Measurements from ENCODE around the gene ZNF106.

ZNF106 gene

DNA sequence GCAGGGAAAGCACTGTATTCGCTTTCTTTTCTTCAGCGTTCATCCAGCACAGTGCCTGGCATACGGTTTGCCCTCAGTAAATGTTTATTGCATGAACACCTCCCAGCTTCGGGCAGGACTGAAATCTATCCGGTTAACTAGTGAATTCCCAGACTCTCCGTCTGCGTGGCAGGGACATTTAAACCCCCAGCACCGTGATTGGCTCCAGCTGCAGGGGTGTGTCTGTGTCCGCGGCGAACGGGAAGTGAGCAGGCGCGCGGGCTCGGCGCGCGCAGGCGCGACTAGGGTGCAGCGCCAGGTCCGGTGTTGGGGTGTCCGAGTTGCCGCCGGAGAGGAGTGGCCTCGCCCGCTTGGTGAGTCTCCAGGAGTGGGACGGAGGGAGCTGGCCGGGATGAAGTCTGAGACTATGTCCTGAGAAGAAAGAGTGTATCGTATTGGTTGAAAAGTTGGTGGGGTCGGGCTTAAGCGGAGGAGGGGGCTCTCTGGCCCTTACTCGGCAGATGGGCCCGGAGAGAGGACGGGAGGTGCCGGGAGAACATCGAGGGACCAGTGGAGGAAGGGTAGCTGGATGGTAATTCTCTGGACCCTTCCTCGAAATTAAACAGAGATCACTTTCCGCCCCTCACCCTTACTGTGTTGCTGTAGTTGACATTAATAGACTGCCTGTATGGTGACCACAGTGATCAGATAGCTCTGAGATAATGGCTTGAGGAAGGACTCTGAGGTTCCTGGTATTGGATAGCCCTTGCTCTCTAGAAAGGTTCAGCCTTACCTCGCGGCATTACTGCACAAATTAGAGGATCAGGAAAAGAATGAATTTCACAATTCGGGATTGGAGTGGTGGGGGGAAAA lies 4.6 kb upstream of the ZNF106 start, which contains the start of gene SNAP23:
Gene SNAP23, plus strand, starts transcription at position 274 of the 852 bp plus-strand sequence. CDS start 16,213 bp downstream, outside the sequence.
- H3K9me3 Mint-ChIP-seq = no peaks in the 10 kb centered on the region
- no peaks in the 10 kb centered on the region for H3K27me3 Mint-ChIP-seq
- peak within 1 kb of the TSS; percentile 95 for H3K4me3 Mint-ChIP-seq
- peaks cover 35% of the 10 kb centered on the region for H3K36me3 Mint-ChIP-seq (ENCODE audit: low read depth)
- H3K4me1 Mint-ChIP-seq (ENCODE audit: low read depth) = peaks cover 76% of the 10 kb centered on the region
- H3K27ac Mint-ChIP-seq = peak within 1 kb of the TSS; percentile 95
- DNase-seq = peak; percentile 84

DNA sequence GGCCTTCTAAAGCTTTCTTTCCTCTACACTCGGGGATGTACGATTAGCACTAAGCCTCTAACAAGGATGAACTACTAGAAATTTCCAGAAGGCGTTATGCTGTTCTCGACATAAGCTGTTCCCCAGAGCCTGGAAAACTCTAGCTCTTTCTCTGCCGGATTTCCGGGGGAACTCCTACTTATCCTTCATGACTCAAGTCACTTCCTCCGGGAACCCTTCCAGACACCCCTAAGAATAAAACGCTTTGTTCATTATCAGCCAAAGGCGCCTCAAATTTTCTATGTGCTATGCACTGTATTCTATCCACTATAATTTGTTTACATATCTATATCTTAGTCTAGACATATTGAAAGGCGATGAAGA lies 4.0 kb upstream of the ZNF106 start:
- Mint-ChIP-seq H3K27ac (peak overlapping the region; percentile 95), H3K4me1 (ENCODE audit: low read depth) (peaks cover 70% of the 10 kb centered on the region), H3K27me3 (no peaks in the 10 kb centered on the region), H3K9me3 (no peaks in the 10 kb centered on the region), H3K4me3 (peak overlapping the region; percentile 95), H3K36me3 (ENCODE audit: low read depth) (peaks cover 34% of the 10 kb centered on the region)
- DNase-seq = no peak

DNA sequence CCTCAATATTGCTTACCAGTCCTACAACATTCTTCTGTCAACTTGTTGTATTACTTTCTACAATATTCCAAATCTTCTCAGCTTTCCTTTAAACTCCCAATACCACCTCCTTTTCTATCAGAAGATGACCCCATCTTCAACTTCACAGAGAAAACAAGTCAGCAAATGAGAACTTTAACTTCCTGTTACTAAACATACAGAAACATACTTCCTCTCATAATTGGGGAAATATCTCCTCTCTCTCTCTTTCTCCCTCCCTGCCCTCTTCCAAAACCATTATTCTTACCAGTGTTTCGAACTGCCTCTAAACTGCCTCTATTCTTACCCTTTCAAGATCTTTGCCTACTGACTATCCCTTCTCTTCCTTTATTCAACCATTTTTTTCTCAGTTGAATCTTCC lies 2.7 kb upstream of the ZNF106 start:
- Mint-ChIP-seq H3K27ac (peak overlapping the region; percentile 42), H3K9me3 (no peaks in the 10 kb centered on the region), H3K4me1 (ENCODE audit: low read depth) (peaks cover 66% of the 10 kb centered on the region), H3K4me3 (no peak overlapping the region), H3K36me3 (ENCODE audit: low read depth) (peaks cover 27% of the 10 kb centered on the region), H3K27me3 (no peaks in the 10 kb centered on the region)
- DNase-seq = no peak

DNA sequence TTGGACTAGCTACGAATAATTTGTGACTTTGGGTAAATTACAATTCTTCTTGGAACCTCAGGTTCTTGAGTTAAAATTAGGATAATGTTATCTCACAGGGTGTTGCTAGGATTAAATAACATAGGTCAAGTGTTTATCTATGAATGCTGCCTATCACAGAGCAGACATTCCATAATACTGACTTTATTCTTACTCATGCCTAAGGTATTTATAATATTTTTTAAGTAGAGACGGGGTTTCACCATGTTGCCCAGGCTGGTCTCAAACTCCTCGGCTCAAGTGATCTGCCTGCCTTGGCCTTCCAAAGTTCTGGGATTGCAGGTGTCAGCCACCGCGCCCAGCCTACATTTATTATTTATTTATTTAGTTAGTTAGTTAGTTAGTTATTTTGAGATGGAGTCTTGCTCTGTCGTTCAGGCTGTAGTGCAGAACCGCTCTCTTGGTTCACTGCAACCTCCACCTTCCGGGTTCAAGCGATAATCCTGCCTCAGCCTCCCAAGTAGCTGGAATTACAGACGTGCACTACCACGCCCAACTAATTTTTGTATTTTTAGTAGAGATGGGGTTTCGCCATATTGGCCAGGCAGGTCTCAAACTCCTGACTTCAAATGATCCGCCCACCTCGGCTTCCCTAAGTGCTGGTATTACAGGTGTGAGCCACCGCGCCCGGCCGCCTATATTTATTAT lies 741 bp upstream of the ZNF106 start:
- no peaks in the 10 kb centered on the region for H3K27me3 Mint-ChIP-seq
- DNase-seq = no peak
- H3K36me3 Mint-ChIP-seq (ENCODE audit: low read depth) = peaks cover 32% of the 10 kb centered on the region
- H3K4me1 Mint-ChIP-seq (ENCODE audit: low read depth) = peaks cover 63% of the 10 kb centered on the region
- peak overlapping the region; percentile 94 for H3K4me3 Mint-ChIP-seq
- H3K9me3 Mint-ChIP-seq = no peaks in the 10 kb centered on the region
- H3K27ac Mint-ChIP-seq = peak overlapping the region; percentile 98

DNA sequence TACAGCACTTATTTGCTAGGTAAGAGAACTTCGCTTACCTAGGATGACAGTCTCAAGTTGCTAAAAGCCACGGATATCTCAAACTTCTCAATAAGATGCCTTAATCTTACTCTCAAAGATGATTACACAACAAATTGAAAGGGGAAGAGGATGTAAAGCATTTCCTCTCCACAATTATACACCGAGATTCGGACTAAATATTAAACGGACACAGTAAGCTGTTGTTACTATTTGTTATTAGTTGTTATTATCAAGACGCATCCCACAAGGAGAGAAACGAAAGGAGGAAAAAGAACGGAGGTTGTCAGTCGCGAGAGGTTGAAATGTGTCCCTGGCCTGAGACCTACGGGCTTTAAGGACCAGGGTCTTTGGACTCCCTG lies 660 bp downstream of the ZNF106 start:
- Mint-ChIP-seq H3K27me3 (no peaks in the 10 kb centered on the region), H3K4me3 (peak overlapping the region; percentile 94), H3K27ac (peak overlapping the region; percentile 98), H3K36me3 (ENCODE audit: low read depth) (peaks cover 28% of the 10 kb centered on the region), H3K4me1 (ENCODE audit: low read depth) (peaks cover 51% of the 10 kb centered on the region), H3K9me3 (no peaks in the 10 kb centered on the region)
- no peak for DNase-seq

DNA sequence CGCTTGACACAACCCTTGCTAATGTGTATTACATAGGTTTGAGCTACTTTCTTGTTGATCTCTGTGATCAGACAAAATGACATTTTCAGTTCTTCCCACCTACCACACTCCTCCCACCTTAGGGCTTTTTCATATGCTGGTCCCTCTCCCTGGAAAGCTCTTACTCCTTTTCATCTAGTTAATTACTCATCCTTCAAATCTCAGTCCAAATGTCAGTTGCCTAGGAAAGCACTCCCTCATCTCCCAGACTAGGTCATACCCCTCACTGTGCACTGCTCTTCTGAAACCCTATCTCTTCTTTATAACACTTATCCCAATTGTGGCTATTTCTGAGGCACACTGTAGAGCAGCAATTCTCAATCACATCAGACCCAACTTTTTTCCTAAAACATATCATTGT lies 7.3 kb downstream of the ZNF106 start:
- Mint-ChIP-seq H3K4me1 (ENCODE audit: low read depth) (peaks cover 33% of the 10 kb centered on the region), H3K27ac (no peak overlapping the region), H3K27me3 (no peaks in the 10 kb centered on the region), H3K4me3 (no peak overlapping the region), H3K9me3 (peaks cover 5% of the 10 kb centered on the region), H3K36me3 (ENCODE audit: low read depth) (peaks cover 36% of the 10 kb centered on the region)
- DNase-seq = no peak

DNA sequence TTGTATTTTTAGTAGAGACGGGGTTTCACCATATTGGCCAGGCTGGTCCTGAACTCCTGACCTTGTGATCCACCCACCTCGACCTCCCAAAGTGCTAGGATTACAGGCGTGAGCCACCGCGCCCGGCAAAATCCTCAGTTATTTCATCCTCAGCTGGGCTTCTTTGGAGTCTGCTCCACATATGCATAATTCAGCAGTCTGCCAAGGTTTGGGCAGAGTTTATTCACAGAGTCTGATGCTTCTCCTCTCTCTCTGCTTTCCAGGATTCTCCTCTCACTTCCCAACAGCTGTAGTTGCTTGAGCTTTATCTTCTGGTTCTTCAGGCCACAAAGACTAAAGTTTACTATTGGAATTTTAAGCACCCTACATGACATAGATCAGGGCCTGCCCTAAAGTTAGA lies 8.2 kb downstream of the ZNF106 start:
- Mint-ChIP-seq H3K4me3 (no peak overlapping the region), H3K27ac (peak overlapping the region; percentile 33), H3K9me3 (peaks cover 5% of the 10 kb centered on the region), H3K36me3 (ENCODE audit: low read depth) (peaks cover 31% of the 10 kb centered on the region), H3K4me1 (ENCODE audit: low read depth) (peaks cover 24% of the 10 kb centered on the region), H3K27me3 (no peaks in the 10 kb centered on the region)
- no peak for DNase-seq

DNA sequence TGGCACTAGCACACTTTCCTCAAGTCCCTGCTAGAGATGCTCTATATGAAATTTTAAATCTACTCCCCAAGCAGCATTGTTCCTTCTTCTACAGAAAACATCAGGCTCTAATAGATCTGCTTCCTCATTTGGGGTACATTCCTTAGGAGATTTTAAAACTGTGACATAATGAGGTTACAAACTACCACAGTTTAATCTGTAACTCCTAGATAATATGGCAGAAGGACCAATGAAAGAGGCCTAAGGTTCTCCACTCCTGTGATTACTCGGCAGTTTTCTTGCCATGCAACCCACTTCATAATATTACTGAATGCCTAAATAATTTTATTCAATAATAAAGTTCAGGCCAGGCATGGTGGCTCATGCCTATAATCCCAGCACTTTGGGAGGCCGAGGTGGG lies 16.1 kb downstream of the ZNF106 start:
- Mint-ChIP-seq H3K4me1 (ENCODE audit: low read depth) (peaks cover 20% of the 10 kb centered on the region), H3K27me3 (no peaks in the 10 kb centered on the region), H3K4me3 (no peak overlapping the region), H3K27ac (peak overlapping the region; percentile 51), H3K9me3 (no peaks in the 10 kb centered on the region), H3K36me3 (ENCODE audit: low read depth) (peaks cover 25% of the 10 kb centered on the region)
- no peak for DNase-seq

DNA sequence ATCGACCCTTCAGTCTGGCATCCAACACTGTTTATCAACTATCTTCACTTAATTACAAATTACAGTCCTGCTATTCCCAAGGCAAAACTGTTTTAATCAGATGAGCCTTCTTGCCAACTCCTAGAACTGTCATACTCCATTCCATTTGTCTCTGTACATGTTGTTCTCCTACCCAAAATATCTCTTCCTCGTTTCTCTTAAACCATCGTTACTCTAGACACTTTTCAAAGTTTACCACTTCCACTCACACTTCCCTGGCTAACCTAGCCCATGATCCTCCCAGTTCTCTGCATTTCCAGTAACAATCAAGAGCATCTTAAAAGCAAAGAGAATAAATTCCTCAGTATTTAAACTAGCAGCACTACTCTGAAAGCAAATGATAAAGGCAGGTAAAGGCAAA lies 19.9 kb downstream of the ZNF106 start:
- peaks cover 15% of the 10 kb centered on the region for H3K4me1 Mint-ChIP-seq (ENCODE audit: low read depth)
- peaks cover 37% of the 10 kb centered on the region for H3K36me3 Mint-ChIP-seq (ENCODE audit: low read depth)
- H3K27ac Mint-ChIP-seq = peak overlapping the region; percentile 31

DNA sequence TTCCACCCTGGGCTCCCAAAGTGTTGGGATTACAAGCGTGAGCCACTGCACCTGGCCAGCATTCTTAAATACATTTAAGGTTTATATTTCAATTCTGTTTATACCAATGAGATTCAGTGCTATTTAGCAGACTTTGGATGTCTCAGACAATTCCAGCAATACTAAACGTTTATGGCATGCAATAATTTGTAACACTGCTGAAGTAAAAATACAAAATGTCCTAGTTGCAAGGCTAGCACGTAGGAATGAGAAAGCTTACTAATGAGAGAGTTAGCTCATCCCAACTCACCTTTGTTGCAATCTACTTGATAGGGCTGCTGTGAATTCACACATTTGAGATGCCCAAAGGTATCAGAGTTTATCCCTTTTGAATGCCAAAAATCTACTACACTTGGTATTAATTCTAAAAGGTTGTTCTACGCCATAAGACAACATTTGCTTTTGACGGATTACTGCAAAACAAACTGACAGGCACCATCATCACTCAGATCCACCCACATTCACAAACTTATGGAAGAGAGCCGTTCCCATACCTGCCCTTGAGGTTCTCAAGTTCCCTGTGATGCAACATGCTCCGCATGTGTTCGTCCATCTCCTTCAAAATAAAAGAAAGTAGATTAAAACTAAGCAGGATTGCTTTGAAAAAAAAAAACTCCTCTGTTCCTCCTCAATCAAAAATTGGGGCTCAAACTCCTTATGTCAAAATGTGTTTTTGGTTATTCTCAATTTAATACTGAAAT lies 25.3 kb downstream of the ZNF106 start:
- Mint-ChIP-seq H3K27ac (no peak overlapping the region), H3K9me3 (no peaks in the 10 kb centered on the region), H3K4me1 (ENCODE audit: low read depth) (peaks cover 8% of the 10 kb centered on the region), H3K4me3 (no peak overlapping the region), H3K36me3 (ENCODE audit: low read depth) (peaks cover 64% of the 10 kb centered on the region), H3K27me3 (no peaks in the 10 kb centered on the region)
- no peak for DNase-seq

More for the DNA sequence above, 19.9 kb downstream of the ZNF106 start:
- H3K27me3 Mint-ChIP-seq = no peaks in the 10 kb centered on the region
- no peaks in the 10 kb centered on the region for H3K9me3 Mint-ChIP-seq
- DNase-seq = no peak
- no peak overlapping the region for H3K4me3 Mint-ChIP-seq

DNA sequence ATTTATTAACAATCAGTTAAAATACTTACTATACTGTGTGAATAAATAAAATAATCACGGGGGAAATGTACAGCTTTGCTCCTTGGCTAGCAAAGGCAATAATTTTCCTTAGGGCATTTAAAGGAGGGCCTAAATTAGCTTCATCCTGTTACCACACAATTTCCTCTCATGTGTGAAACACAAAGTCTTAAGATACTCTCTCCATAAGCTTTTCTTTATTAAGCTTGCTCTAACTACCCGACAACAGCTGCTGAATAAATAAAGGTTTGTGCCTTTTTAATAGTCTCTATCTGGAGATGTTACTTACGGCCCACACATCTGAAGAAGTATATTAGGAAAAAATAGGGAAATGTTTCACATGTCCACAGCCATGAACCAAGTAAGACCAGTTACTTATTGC lies 29.7 kb downstream of the ZNF106 start:
- no peaks in the 10 kb centered on the region for H3K27me3 Mint-ChIP-seq
- no peak overlapping the region for H3K27ac Mint-ChIP-seq
- H3K36me3 Mint-ChIP-seq (ENCODE audit: low read depth) = peaks cover 53% of the 10 kb centered on the region
- peaks cover 15% of the 10 kb centered on the region for H3K4me1 Mint-ChIP-seq (ENCODE audit: low read depth)
- H3K9me3 Mint-ChIP-seq = no peaks in the 10 kb centered on the region
- no peak for DNase-seq
- no peak overlapping the region for H3K4me3 Mint-ChIP-seq

DNA sequence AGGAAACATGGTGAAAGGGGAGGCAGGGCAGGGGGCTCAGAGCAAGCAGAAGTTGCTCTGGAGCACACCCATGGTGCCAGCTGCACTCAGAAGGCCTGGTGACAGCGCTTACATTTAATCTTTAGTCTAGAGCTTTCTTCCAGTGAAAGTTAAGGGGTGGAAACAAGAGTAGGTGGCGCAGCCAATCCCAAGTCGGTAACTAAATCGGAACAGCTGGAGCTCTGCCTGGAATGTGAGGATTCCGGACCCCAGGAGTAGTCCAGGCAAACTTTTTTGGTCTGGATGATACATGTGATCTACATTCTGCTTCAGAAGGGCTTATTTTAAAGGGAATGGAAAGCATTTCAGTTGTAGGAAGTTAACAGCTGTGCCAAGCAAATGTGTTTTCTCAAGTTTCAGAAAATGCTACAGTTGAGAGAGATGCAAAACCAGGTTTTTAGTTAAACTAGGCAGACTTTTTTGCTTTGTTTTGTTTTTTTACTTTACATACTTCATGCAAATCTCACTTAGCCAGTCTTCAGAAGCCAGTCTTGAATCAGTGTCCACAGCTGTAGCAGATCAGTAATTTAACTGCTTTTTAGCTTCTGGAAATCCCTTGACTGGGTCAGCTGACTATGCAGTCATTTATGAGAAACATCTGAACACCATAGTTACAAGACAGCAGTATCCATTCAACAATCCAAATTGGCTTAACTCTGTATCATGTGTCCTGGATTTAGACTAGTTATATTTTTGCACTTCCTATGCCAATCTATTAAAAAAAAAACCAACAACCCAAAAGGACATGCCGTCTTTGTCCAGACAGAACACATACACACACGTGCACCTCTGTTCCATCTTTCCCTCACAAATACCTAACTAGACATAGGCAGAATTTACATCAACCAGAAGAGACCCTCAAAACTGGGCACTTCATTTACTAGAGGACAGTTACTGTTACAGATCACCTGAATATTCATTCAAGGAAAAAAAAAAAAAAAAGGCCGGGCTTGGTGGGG lies 33.2 kb downstream of the ZNF106 start:
- Mint-ChIP-seq H3K4me3 (no peak overlapping the region), H3K27me3 (no peaks in the 10 kb centered on the region)
- DNase-seq = no peak

DNA sequence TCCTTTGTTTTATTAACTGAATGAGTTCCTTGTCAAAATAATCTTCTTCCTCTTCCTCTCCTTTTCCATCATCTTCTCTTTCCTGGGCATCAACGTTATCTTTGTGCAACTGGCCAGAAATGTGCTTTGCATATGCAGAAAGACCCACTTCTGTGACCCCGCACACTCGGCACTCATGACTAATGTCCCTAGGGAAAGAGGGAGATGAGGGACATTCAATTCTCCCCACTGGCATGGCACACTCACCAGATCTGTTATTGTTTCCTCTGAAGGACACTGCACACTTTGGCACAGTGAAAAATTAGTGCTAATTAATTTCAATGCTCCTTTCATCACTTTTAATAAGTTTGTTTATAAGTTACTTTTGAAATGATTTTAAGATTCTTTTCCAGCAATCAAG lies 34.0 kb downstream of the ZNF106 start:
- no peaks in the 10 kb centered on the region for H3K9me3 Mint-ChIP-seq
- H3K27ac Mint-ChIP-seq = no peak overlapping the region
- no peak overlapping the region for H3K4me3 Mint-ChIP-seq
- H3K36me3 Mint-ChIP-seq (ENCODE audit: low read depth) = peaks cover 33% of the 10 kb centered on the region
- H3K4me1 Mint-ChIP-seq (ENCODE audit: low read depth) = peaks cover 13% of the 10 kb centered on the region
- DNase-seq = no peak
- no peaks in the 10 kb centered on the region for H3K27me3 Mint-ChIP-seq

More for the DNA sequence above, 33.2 kb downstream of the ZNF106 start:
- Mint-ChIP-seq H3K9me3 (no peaks in the 10 kb centered on the region), H3K36me3 (ENCODE audit: low read depth) (peaks cover 34% of the 10 kb centered on the region), H3K4me1 (ENCODE audit: low read depth) (peaks cover 13% of the 10 kb centered on the region), H3K27ac (no peak overlapping the region)

DNA sequence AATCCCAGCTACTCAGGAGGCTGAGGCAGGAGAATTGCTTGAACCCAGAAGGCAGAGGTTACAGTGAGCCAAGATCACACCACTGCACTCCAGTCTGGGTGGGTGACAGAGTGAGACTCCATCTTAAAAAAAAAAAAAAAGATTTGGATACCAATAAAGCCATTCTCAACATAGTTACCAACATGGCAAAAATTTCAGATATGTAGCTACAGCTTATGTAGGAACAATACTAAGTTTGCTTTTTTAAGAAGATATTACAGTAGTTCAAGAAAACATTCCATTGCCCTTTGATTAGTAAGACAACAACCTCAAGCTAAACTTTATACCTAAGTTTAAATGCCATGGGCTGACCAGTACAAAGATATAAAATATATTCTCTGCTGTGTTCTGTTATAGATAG lies 34.4 kb downstream of the ZNF106 start:
- H3K27me3 Mint-ChIP-seq = no peaks in the 10 kb centered on the region
- H3K36me3 Mint-ChIP-seq (ENCODE audit: low read depth) = peaks cover 32% of the 10 kb centered on the region
- H3K27ac Mint-ChIP-seq = no peak overlapping the region

More for the DNA sequence above, 34.4 kb downstream of the ZNF106 start:
- Mint-ChIP-seq H3K4me1 (ENCODE audit: low read depth) (peaks cover 10% of the 10 kb centered on the region), H3K4me3 (no peak overlapping the region), H3K9me3 (no peaks in the 10 kb centered on the region)
- DNase-seq = no peak

Measured in activated T-cell treated with anti-CD3 and anti-CD28 coated beads, Interleukin-2, amount 50 U/mL, for 24 hours (primary cell).